ENCODE results near the gene UNK.
A peak's percentile ranks its signal among the peaks of the same experiment; 100 is the strongest.
"Not testable (repeated sequence)": the region's sequence is repeated elsewhere in the genome, so short reads cannot be mapped to it uniquely, and the experiment has no call there.

Gene UNK

GRCh38 chr17:75806822-75807500 lies 22.4 kb downstream of the UNK start:
- no peak overlapping the region for H3K4me3 ChIP-seq (ENCODE audit: control insufficient read depth, low read depth, low read length)
- DNase-seq (ENCODE audit: low read depth), result no peak
- TF ChIP-seq, protein P1, sequence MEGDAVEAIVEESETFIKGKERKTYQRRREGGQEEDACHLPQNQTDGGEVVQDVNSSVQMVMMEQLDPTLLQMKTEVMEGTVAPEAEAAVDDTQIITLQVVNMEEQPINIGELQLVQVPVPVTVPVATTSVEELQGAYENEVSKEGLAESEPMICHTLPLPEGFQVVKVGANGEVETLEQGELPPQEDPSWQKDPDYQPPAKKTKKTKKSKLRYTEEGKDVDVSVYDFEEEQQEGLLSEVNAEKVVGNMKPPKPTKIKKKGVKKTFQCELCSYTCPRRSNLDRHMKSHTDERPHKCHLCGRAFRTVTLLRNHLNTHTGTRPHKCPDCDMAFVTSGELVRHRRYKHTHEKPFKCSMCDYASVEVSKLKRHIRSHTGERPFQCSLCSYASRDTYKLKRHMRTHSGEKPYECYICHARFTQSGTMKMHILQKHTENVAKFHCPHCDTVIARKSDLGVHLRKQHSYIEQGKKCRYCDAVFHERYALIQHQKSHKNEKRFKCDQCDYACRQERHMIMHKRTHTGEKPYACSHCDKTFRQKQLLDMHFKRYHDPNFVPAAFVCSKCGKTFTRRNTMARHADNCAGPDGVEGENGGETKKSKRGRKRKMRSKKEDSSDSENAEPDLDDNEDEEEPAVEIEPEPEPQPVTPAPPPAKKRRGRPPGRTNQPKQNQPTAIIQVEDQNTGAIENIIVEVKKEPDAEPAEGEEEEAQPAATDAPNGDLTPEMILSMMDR (conservative IDR thresholded peaks at IDR 0.05; ENCODE audit: control insufficient read depth, insufficient read depth, low read depth, low read length), result no peak

- TF ChIP-seq, protein P1 (conservative IDR thresholded peaks at IDR 0.05; ENCODE audit: control insufficient read depth, insufficient read depth, low read depth, low read length), result no peak
- DNase-seq (ENCODE audit: low read depth), result no peak
- H3K4me3 ChIP-seq (ENCODE audit: control insufficient read depth, low read depth, low read length), result no peak overlapping the region
These were observed 23.3 kb downstream of the UNK start for GRCh38 chr17:75807861-75808260.

DNA sequence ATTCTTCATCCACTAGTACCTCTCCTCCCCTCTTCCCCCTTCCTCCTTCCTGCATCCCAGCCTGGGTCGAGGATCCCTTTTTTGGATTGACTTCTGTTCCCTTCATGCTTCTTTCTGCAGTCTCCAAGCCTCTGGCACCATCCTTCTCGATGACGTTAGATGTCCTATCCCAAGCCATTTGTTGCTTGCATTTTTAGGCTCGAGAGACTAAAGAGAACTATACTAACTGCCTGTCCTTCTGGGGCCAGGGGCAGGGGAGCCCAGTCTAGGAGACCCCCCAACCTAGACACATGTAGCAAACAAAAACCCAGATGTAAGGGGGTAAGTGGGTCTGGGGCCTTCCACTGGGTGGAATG lies 23.9 kb downstream of the UNK start:
- no peak overlapping the region for H3K4me3 ChIP-seq (ENCODE audit: control insufficient read depth, low read depth, low read length)
- TF ChIP-seq, protein P1 (conservative IDR thresholded peaks at IDR 0.05; ENCODE audit: control insufficient read depth, insufficient read depth, low read depth, low read length), result no peak

DNA sequence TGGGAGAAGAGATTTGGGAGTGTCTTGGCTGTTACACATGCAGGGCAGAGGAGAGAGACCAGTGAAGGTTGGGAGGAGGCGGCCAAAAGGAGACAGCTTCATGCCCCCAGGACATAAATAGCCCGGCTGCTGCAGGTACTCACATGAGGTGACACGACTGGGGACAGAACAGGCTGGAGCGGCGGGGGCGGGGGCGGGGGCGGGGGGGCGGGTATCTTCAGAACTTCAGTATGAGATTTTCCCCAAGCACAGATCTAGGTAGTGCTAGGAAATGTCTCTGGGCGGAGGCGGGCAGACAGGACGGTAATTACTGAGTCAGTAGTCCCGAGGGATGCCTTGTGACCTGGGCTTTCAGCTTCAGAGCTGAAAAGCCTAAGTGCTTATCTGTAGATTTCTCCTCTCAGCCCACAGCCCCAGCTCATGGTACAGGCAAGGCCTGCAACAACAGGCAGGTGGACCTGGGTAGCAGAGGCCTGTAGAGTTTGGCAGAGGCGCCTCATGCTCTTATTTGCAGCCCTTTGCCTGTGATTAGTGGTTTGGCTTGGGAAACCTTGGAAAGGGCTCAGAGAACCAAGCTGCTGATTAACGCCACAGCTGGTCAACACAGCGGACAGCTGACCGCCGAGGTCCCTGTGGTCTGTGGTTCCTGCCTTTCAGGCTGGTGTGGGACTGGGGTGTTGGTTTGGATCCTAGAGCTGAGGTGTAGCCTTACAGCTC lies 24.5 kb downstream of the UNK start:
- TF ChIP-seq, protein P1 (conservative IDR thresholded peaks at IDR 0.05; ENCODE audit: control insufficient read depth, insufficient read depth, low read depth, low read length), result no peak
- DNase-seq (ENCODE audit: low read depth), result peak; percentile 93

More for the DNA sequence above, 23.9 kb downstream of the UNK start:
- peak; percentile 17 for DNase-seq (ENCODE audit: low read depth)

GRCh38 chr17:75809631-75810111 lies 25.1 kb downstream of the UNK start:
- no peak overlapping the region for H3K4me3 ChIP-seq (ENCODE audit: control insufficient read depth, low read depth, low read length)
- TF ChIP-seq, protein P1 (conservative IDR thresholded peaks at IDR 0.05; ENCODE audit: control insufficient read depth, insufficient read depth, low read depth, low read length), result no peak
- DNase-seq (ENCODE audit: low read depth), result no peak

More for the DNA sequence above, 24.5 kb downstream of the UNK start:
- H3K4me3 ChIP-seq (ENCODE audit: control insufficient read depth, low read depth, low read length), result no peak overlapping the region

DNA sequence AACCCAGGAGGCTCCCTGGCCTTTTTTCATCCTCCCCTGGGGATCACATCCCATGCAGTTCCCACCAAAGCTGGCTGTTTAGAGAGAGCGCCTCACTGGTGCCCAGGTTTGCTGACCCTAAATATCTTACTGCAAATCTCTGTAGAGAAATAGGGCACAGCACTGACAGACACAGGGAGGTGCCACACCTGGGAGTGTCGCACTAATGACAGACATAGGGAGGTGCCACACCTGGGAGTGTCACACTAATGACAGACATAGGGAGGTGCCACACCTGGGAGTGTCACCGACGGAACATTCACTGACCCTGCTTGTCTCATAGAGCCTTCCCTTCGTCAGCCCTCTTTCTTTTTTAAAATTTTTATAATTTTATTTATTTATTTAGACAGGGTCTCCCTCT lies 25.6 kb downstream of the UNK start:
- TF ChIP-seq, protein P1 (conservative IDR thresholded peaks at IDR 0.05; ENCODE audit: control insufficient read depth, insufficient read depth, low read depth, low read length), result no peak
- no peak overlapping the region for H3K4me3 ChIP-seq (ENCODE audit: control insufficient read depth, low read depth, low read length)
- no peak for DNase-seq (ENCODE audit: low read depth)

GRCh38 chr17:75810756-75811155 lies 26.1 kb downstream of the UNK start:
- not testable (repeated sequence) for DNase-seq (ENCODE audit: low read depth); H3K4me3 ChIP-seq (ENCODE audit: control insufficient read depth, low read depth, low read length)

All from fibroblast of mammary gland (primary cell).